Colonic mucosa (tissue), 4 donors: Measurements from ENCODE around the gene ASH1L. TPM values are rescaled to one million over a fixed set of nuclear protein-coding genes. Genes with fewer than 3 reads are reported as not detected.
A peak's percentile ranks its signal among the peaks of the same experiment; 100 is the strongest.
"Not testable (repeated sequence)": the region's sequence is repeated elsewhere in the genome, so short reads cannot be mapped to it uniquely, and the experiment has no call there.

Experiments
- DNase-seq: peaks from one replicate; pipeline ENCODE4 v3.0.0-alpha.2; 2020
- H3K27ac ChIP-seq: fragments of 200-600 bp; one replicate; pipeline ENCODE4 v1.8.0; 2021
- H3K27me3 ChIP-seq: fragments of 200-600 bp; one replicate; pipeline ENCODE4 v1.8.0; 2021
- H3K36me3 ChIP-seq: fragments of 200-600 bp; one replicate; pipeline ENCODE4 v1.8.0; 2021
- H3K4me1 ChIP-seq: fragments of 200-600 bp; one replicate; pipeline ENCODE4 v1.8.0; 2021; ENCODE audit warnings: mild to moderate bottlenecking
- H3K4me3 ChIP-seq: fragments of 200-600 bp; one replicate; pipeline ENCODE4 v1.8.0; 2021
- H3K9ac ChIP-seq, 2 donors: one replicate each; pipeline ENCODE4 v1.7.0; 2013; ENCODE audit warnings: control low read depth in 2 of 2, low read depth in 2 of 2, low read length in 2 of 2
- H3K9me3 ChIP-seq: fragments of 200-600 bp; one replicate; pipeline ENCODE4 v1.8.0; 2021
- CTCF ChIP-seq: fragments of 200-600 bp; IDR thresholded peaks from one replicate; pipeline ENCODE4 v1.8.0; 2022; ENCODE audit warnings: antibody characterized with exemption, mild to moderate bottlenecking
- intact Hi-C: fragments of 100-400 bp; cut with DNase I; formaldehyde crosslinking; loops from one replicate; pipeline ENCODE4 v1.14.1; 2022
- total RNA-seq, 2 donors: library from RNA; stranded (reverse); fragmentation: NEBNext Ultra II Directional in 1 of 2; extraction: Animal tissue kit (Norgen Biotek cat#: 25700) in 1 of 2; gene quantifications; one replicate each; pipeline ENCODE4 v1.2.1, GENCODE V29; 2021
- donor health status: healthy.
- donor health status: DM: no; HTN: no; CAD: no.
- donor health status: DM: no; HTN: no; CAD: no.

ASH1L gene
- total RNA-seq, 2 donors from 2014 or later: 37.7 to 47.2 TPM

GRCh38 chr1:155504207-155504606 is 58.4 kb downstream of the ASH1L start:
- intact Hi-C loops: no loop called here
- Histone ChIP-seq H3K36me3 (no peaks in the 10 kb centered on the region), H3K4me1 (peaks cover 9% of the 10 kb centered on the region)

GRCh38 chr1:155499953-155500639 is 62.5 kb downstream of the ASH1L start:
- intact Hi-C loops: no loop called here
- Histone ChIP-seq H3K27ac (no peak overlapping the region), H3K27me3 (no peaks in the 10 kb centered on the region), H3K9ac (peak overlapping the region in 1 of 2 donors; percentile 31), H3K4me1 (peaks cover 9% of the 10 kb centered on the region), H3K4me3 (no peak overlapping the region), H3K9me3 (no peaks in the 10 kb centered on the region), H3K36me3 (no peaks in the 10 kb centered on the region)
- TF ChIP-seq CTCF: no peak
- peak; percentile 75 for DNase-seq

More at GRCh38 chr1:155504207-155504606, 58.4 kb downstream of the ASH1L start:
- H3K9me3 ChIP-seq: no peaks in the 10 kb centered on the region
- no peak overlapping the region for H3K9ac ChIP-seq
- H3K4me3 ChIP-seq: no peak overlapping the region
- no peak overlapping the region for H3K27ac ChIP-seq
- no peak for TF ChIP-seq CTCF
- DNase-seq: no peak
- no peaks in the 10 kb centered on the region for H3K27me3 ChIP-seq

GRCh38 chr1:155499263-155499662 is 63.3 kb downstream of the ASH1L start:
- peaks cover 9% of the 10 kb centered on the region for H3K4me1 ChIP-seq
- no peak overlapping the region for H3K27ac ChIP-seq
- TF ChIP-seq CTCF: no peak
- H3K4me3 ChIP-seq: no peak overlapping the region
- H3K36me3 ChIP-seq: no peaks in the 10 kb centered on the region
- no peaks in the 10 kb centered on the region for H3K9me3 ChIP-seq
- H3K9ac ChIP-seq: no peak overlapping the region
- DNase-seq: no peak
- intact Hi-C loops: no loop called here
- no peaks in the 10 kb centered on the region for H3K27me3 ChIP-seq

- H3K9me3 ChIP-seq, H3K4me3 ChIP-seq, H3K27ac ChIP-seq, H3K36me3 ChIP-seq, H3K4me1 ChIP-seq, H3K27me3 ChIP-seq, H3K9ac ChIP-seq, intact Hi-C loops: not testable (repeated sequence)
- peak; percentile 36 for DNase-seq
Observed at GRCh38 chr1:155493595-155493994, 69.0 kb downstream of the ASH1L start.

- intact Hi-C loops, H3K27me3 ChIP-seq, H3K4me1 ChIP-seq, H3K9me3 ChIP-seq, DNase-seq, H3K27ac ChIP-seq, H3K36me3 ChIP-seq, H3K9ac ChIP-seq, H3K4me3 ChIP-seq: not testable (repeated sequence)
Observed at GRCh38 chr1:155488419-155488818, 74.2 kb downstream of the ASH1L start.

GRCh38 chr1:155487541-155487940 is 75.1 kb downstream of the ASH1L start:
- intact Hi-C loops: no loop called here
- H3K4me3 ChIP-seq: no peak overlapping the region
- H3K9me3 ChIP-seq: no peaks in the 10 kb centered on the region
- peak overlapping the region; percentile 17 for H3K27ac ChIP-seq
- no peaks in the 10 kb centered on the region for H3K27me3 ChIP-seq
- no peak overlapping the region for H3K9ac ChIP-seq
- H3K4me1 ChIP-seq: no peaks in the 10 kb centered on the region
- no peaks in the 10 kb centered on the region for H3K36me3 ChIP-seq
- no peak for TF ChIP-seq CTCF
- DNase-seq: no peak

- H3K4me1 ChIP-seq, H3K36me3 ChIP-seq, H3K9me3 ChIP-seq, H3K4me3 ChIP-seq, H3K9ac ChIP-seq, H3K27me3 ChIP-seq, intact Hi-C loops: not testable (repeated sequence)
- peak overlapping the region; percentile 17 for H3K27ac ChIP-seq
- peak; percentile 29 for DNase-seq
Observed at GRCh38 chr1:155486952-155487351, 75.7 kb downstream of the ASH1L start.
